ENCODE measurements around the gene NR1D1. TPM values are rescaled to one million over a fixed set of nuclear protein-coding genes. Genes with fewer than 3 reads are reported as not detected.

Gene NR1D1
- total and polyA plus RNA-seq, 2 of the 13 experiments (the other 11 are each of a cell fraction or from before 2014, with no cell fraction given) = 2.1 to 2.7 TPM

GRCh38 chr17:40072735-40073346, 27.5 kb downstream of the NR1D1 start (continued):
- TF ChIP-seq, protein P1, sequence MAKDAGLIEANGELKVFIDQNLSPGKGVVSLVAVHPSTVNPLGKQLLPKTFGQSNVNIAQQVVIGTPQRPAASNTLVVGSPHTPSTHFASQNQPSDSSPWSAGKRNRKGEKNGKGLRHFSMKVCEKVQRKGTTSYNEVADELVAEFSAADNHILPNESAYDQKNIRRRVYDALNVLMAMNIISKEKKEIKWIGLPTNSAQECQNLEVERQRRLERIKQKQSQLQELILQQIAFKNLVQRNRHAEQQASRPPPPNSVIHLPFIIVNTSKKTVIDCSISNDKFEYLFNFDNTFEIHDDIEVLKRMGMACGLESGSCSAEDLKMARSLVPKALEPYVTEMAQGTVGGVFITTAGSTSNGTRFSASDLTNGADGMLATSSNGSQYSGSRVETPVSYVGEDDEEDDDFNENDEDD (CRISPR knock-in tag; IDR thresholded peaks at IDR 0.05; ENCODE audit: borderline replicate concordance) = peak; percentile 43; the same call in 1 of the 2 replicates
- TF ChIP-seq ELF4 (CRISPR knock-in tag; IDR thresholded peaks at IDR 0.05; ENCODE audit: borderline replicate concordance) = no peak
- no peak for TF ChIP-seq ZNF431 (CRISPR knock-in tag; IDR thresholded peaks at IDR 0.05; ENCODE audit: borderline replicate concordance, low read depth)
- peak; percentile 52 for TF ChIP-seq HOXA3 (CRISPR knock-in tag; IDR thresholded peaks at IDR 0.05)
- TF ChIP-seq ZNF33A (CRISPR knock-in tag; IDR thresholded peaks at IDR 0.05; ENCODE audit: borderline replicate concordance) = no peak
- no peak for TF ChIP-seq ZFYVE20 (CRISPR knock-in tag; IDR thresholded peaks at IDR 0.05; ENCODE audit: borderline replicate concordance, low read depth)
- no peak for TF ChIP-seq NFKB2 (CRISPR knock-in tag; IDR thresholded peaks at IDR 0.05; ENCODE audit: borderline replicate concordance)
- TF ChIP-seq CENPT (CRISPR knock-in tag; IDR thresholded peaks at IDR 0.05; ENCODE audit: low read depth) = no peak
- TF ChIP-seq, protein P2, sequence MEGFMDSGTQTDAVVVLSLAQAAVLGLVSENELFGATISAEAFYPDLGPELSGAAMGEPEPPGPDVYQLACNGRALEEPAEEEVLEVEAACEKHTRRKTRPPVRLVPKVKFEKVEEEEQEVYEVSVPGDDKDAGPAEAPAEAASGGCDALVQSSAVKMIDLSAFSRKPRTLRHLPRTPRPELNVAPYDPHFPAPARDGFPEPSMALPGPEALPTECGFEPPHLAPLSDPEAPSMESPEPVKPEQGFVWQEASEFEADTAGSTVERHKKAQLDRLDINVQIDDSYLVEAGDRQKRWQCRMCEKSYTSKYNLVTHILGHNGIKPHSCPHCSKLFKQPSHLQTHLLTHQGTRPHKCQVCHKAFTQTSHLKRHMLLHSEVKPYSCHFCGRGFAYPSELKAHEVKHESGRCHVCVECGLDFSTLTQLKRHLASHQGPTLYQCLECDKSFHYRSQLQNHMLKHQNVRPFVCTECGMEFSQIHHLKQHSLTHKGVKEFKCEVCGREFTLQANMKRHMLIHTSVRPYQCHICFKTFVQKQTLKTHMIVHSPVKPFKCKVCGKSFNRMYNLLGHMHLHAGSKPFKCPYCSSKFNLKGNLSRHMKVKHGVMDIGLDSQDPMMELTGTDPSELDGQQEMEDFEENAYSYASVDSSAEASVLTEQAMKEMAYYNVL (CRISPR knock-in tag; IDR thresholded peaks at IDR 0.05; ENCODE audit: borderline replicate concordance) = no peak; the same call in 1 of the 2 replicates
- TF ChIP-seq EZH2 (conservative IDR thresholded peaks at IDR 0.05; ENCODE audit: low read depth, low read length) = no peak
- TF ChIP-seq, protein P3, sequence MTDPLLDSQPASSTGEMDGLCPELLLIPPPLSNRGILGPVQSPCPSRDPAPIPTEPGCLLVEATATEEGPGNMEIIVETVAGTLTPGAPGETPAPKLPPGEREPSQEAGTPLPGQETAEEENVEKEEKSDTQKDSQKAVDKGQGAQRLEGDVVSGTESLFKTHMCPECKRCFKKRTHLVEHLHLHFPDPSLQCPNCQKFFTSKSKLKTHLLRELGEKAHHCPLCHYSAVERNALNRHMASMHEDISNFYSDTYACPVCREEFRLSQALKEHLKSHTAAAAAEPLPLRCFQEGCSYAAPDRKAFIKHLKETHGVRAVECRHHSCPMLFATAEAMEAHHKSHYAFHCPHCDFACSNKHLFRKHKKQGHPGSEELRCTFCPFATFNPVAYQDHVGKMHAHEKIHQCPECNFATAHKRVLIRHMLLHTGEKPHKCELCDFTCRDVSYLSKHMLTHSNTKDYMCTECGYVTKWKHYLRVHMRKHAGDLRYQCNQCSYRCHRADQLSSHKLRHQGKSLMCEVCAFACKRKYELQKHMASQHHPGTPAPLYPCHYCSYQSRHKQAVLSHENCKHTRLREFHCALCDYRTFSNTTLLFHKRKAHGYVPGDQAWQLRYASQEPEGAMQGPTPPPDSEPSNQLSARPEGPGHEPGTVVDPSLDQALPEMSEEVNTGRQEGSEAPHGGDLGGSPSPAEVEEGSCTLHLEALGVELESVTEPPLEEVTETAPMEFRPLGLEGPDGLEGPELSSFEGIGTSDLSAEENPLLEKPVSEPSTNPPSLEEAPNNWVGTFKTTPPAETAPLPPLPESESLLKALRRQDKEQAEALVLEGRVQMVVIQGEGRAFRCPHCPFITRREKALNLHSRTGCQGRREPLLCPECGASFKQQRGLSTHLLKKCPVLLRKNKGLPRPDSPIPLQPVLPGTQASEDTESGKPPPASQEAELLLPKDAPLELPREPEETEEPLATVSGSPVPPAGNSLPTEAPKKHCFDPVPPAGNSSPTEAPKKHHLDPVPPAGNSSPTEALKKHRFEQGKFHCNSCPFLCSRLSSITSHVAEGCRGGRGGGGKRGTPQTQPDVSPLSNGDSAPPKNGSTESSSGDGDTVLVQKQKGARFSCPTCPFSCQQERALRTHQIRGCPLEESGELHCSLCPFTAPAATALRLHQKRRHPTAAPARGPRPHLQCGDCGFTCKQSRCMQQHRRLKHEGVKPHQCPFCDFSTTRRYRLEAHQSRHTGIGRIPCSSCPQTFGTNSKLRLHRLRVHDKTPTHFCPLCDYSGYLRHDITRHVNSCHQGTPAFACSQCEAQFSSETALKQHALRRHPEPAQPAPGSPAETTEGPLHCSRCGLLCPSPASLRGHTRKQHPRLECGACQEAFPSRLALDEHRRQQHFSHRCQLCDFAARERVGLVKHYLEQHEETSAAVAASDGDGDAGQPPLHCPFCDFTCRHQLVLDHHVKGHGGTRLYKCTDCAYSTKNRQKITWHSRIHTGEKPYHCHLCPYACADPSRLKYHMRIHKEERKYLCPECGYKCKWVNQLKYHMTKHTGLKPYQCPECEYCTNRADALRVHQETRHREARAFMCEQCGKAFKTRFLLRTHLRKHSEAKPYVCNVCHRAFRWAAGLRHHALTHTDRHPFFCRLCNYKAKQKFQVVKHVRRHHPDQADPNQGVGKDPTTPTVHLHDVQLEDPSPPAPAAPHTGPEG (CRISPR knock-in tag; IDR thresholded peaks at IDR 0.05) = no peak
- 0 out of 2 replicates have a peak, but pooled peaks have one; percentile 20 for TF ChIP-seq MEIS1 (CRISPR knock-in tag; IDR thresholded peaks at IDR 0.05; ENCODE audit: borderline replicate concordance)
- TF ChIP-seq SPEN (CRISPR knock-in tag; IDR thresholded peaks at IDR 0.05; ENCODE audit: low read depth) = peak; percentile 50; the same call in 1 of the 2 replicates
- 0 out of 2 replicates have a peak, but pooled peaks have one; percentile 35 for TF ChIP-seq ZSCAN21 (CRISPR knock-in tag; IDR thresholded peaks at IDR 0.05; ENCODE audit: borderline replicate concordance)
- TF ChIP-seq PITX1 (CRISPR knock-in tag; IDR thresholded peaks at IDR 0.05) = 0 out of 2 replicates have a peak, but pooled peaks have one; percentile 56
- TF ChIP-seq USF2 (IDR thresholded peaks at IDR 0.05; ENCODE audit: low read depth, low read length) = no peak
- peak; percentile 53; the same call in 1 of the 2 replicates for TF ChIP-seq USF2 (CRISPR knock-in tag; IDR thresholded peaks at IDR 0.05; ENCODE audit: borderline replicate concordance)
